Measurements from ENCODE around the gene ZRANB1. TPM values are rescaled to one million over a fixed set of nuclear protein-coding genes. Genes with fewer than 3 reads are reported as not detected.

ZRANB1 gene
- total RNA-seq, 1 experiment from 2014 or later = 12.3 TPM

GRCh38 chr10:125017547-125018298, 75.8 kb downstream of the ZRANB1 start:
- no peak for DNase-seq (ENCODE audit: low spot score)

GRCh38 chr10:125018576-125019143, 76.7 kb downstream of the ZRANB1 start:
- no peak for DNase-seq (ENCODE audit: low spot score)

- no peak for DNase-seq (ENCODE audit: low spot score)
Observed at GRCh38 chr10:125020386-125020785, 78.5 kb downstream of the ZRANB1 start.

- DNase-seq (ENCODE audit: low spot score) = no peak
Observed at GRCh38 chr10:125020871-125021270, 78.9 kb downstream of the ZRANB1 start.

- no peak for DNase-seq (ENCODE audit: low spot score)
Observed at GRCh38 chr10:125021686-125022344, 79.9 kb downstream of the ZRANB1 start.

GRCh38 chr10:125022671-125023070, 80.7 kb downstream of the ZRANB1 start:
- no peak for DNase-seq (ENCODE audit: low spot score)

GRCh38 chr10:125023255-125023654, 81.3 kb downstream of the ZRANB1 start:
- DNase-seq (ENCODE audit: low spot score) = no peak

GRCh38 chr10:125023862-125024496, 82.1 kb downstream of the ZRANB1 start:
- no peak for DNase-seq (ENCODE audit: low spot score)

GRCh38 chr10:125024497-125025234, 82.7 kb downstream of the ZRANB1 start:
- DNase-seq (ENCODE audit: low spot score) = no peak

- DNase-seq (ENCODE audit: low spot score) = no peak
Observed at GRCh38 chr10:125025341-125025740, 83.4 kb downstream of the ZRANB1 start.

GRCh38 chr10:125026036-125026931, 84.4 kb downstream of the ZRANB1 start:
- no peak for DNase-seq (ENCODE audit: low spot score)

GRCh38 chr10:125026974-125027735, 85.2 kb downstream of the ZRANB1 start:
- DNase-seq (ENCODE audit: low spot score) = no peak

GRCh38 chr10:125027871-125028869, 86.2 kb downstream of the ZRANB1 start:
- no peak for DNase-seq (ENCODE audit: low spot score)

GRCh38 chr10:125029584-125030242, 87.8 kb downstream of the ZRANB1 start:
- no peak for DNase-seq (ENCODE audit: low spot score)

- DNase-seq (ENCODE audit: low spot score) = no peak
Observed at GRCh38 chr10:125030567-125031197, 88.8 kb downstream of the ZRANB1 start.

GRCh38 chr10:125032474-125033020, 90.6 kb downstream of the ZRANB1 start:
- no peak for DNase-seq (ENCODE audit: low spot score)

- no peak for DNase-seq (ENCODE audit: low spot score)
Observed at GRCh38 chr10:125033146-125033924, 91.4 kb downstream of the ZRANB1 start.
